ENCODE data around the gene TEX14.

Gene TEX14

GRCh38 chr17:58516644-58517377 is 175.0 kb downstream of the TEX14 start:
- ChIA-PET CTCF (interaction anchor here (0.8 to 2.7 kb wide), 2 partner anchors 199 to 490 kb away, joined by 3 to 68 read pairs; no protein-coding TSS in a partner anchor), POLR2A (interaction anchor here (2.6 kb wide), 1 partner anchor 114 kb away, joined by 65 read pairs; no protein-coding TSS in a partner anchor)
- no peak for DNase-seq (ENCODE audit: low read depth, low spot score)
- TF ChIP-seq CTCF (IDR thresholded peaks at IDR 0.05; ENCODE audit: insufficient read depth, low read length, missing control alignments), result no peak
- peak overlapping the region; percentile 71 for H3K4me3 ChIP-seq (ENCODE audit: low read depth, low read length)

- no peak overlapping the region; the same call in 1 of the 2 replicates for H3K4me3 ChIP-seq (ENCODE audit: low read depth, low read length)
- POLR2A ChIA-PET, result interaction anchor here (0.6 to 1.2 kb wide), 2 partner anchors 116 to 143 kb away, joined by 3 to 9 read pairs; no protein-coding TSS in a partner anchor
- no peak for TF ChIP-seq CTCF (IDR thresholded peaks at IDR 0.05; ENCODE audit: insufficient read depth, low read length, missing control alignments)
- DNase-seq (ENCODE audit: low read depth, low spot score), result no peak
- CTCF ChIA-PET, result interaction anchor here (0.7 to 1.6 kb wide), 4 partner anchors 9 to 490 kb away, joined by 3 to 8 read pairs (median 4); no protein-coding TSS in a partner anchor
Observed at GRCh38 chr17:58515286-58515685, 176.6 kb downstream of the TEX14 start.

- TF ChIP-seq CTCF (IDR thresholded peaks at IDR 0.05; ENCODE audit: insufficient read depth, low read length, missing control alignments), result no peak
Observed at GRCh38 chr17:58514770-58515157, 177.1 kb downstream of the TEX14 start.

GRCh38 chr17:58513965-58514769 is 177.7 kb downstream of the TEX14 start, which contains the start of gene MTMR4:
Gene MTMR4, minus strand, starts transcription at chr17:58514638. Its CDS starts 231 bp downstream, at chr17:58514407.
- ChIA-PET CTCF (interaction anchor here (0.9 to 1.6 kb wide), 4 partner anchors 10 to 197 kb away, joined by 3 to 8 read pairs (median 4); no protein-coding TSS in a partner anchor), POLR2A (interaction anchor here (1.2 kb wide), 1 partner anchor 117 kb away, joined by 9 read pairs; no protein-coding TSS in a partner anchor)
- no peak for DNase-seq (ENCODE audit: low read depth, low spot score)
- H3K4me3 ChIP-seq (ENCODE audit: low read depth, low read length), result peak within 1 kb of the TSS; percentile 77
- TF ChIP-seq CTCF (IDR thresholded peaks at IDR 0.05; ENCODE audit: insufficient read depth, low read length, missing control alignments), result no peak

More at GRCh38 chr17:58514770-58515157, 177.1 kb downstream of the TEX14 start:
- ChIA-PET POLR2A (interaction anchor here (0.6 to 1.2 kb wide), 2 partner anchors 116 to 144 kb away, joined by 3 to 9 read pairs; no protein-coding TSS in a partner anchor), CTCF (interaction anchor here (0.7 to 1.6 kb wide), 5 partner anchors 9 to 491 kb away, joined by 3 to 8 read pairs (median 4); no protein-coding TSS in a partner anchor)
- DNase-seq (ENCODE audit: low read depth, low spot score), result no peak
- peak overlapping the region; percentile 77 for H3K4me3 ChIP-seq (ENCODE audit: low read depth, low read length)

- H3K4me3 ChIP-seq (ENCODE audit: low read depth, low read length), result peak overlapping the region; percentile 77
- ChIA-PET POLR2A (no interaction called here), CTCF (interaction anchor here (0.5 to 1.4 kb wide), 2 partner anchors 11 to 930 kb away, joined by 3 read pairs; no protein-coding TSS in a partner anchor)
- no peak for TF ChIP-seq CTCF (IDR thresholded peaks at IDR 0.05; ENCODE audit: insufficient read depth, low read length, missing control alignments)
- no peak for DNase-seq (ENCODE audit: low read depth, low spot score)
Observed at GRCh38 chr17:58513267-58513964, 178.4 kb downstream of the TEX14 start.

All from AG04449 (cell line).